ENCODE results near the gene PALS1. TPM values are rescaled to one million over a fixed set of nuclear protein-coding genes. Genes with fewer than 3 reads are reported as not detected.
A peak's percentile ranks its signal among the peaks of the same experiment; 100 is the strongest.

PALS1 gene
- total RNA-seq, 2 donors from 2014 or later = 16.9 to 20.1 TPM

DNA sequence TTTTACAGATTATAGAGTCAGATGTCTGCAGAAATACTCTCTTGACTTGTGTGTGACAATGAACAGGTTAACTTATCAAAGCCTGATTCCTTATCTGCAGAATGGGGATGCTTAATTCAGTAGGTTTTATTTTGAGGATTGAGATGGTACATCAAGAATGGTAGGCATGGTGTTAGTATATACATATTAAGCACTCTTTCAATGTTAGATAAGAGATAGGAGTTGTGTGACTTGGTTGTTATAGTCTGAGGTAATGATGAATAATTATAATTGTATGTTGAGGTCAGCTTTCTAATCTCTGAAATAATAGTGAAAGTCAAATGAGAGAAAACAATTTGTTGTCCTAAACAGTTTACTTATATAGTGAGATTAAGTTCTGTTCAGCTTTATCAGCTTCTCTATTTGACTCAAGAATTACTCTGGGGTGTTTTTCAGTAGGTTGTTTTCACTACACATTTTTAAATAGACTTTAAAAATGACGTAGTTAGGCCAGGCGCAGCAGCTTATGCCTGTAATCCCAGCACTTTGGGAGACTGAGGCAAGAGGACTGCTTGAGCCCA is 11.9 kb downstream of the PALS1 start:
- ATAC-seq (ENCODE audit: insufficient number of reproducible peaks, low FRiP score, low read depth) (no peak), DNase-seq (ENCODE audit: low spot score) (no peak)
- TF ChIP-seq, protein P1, sequence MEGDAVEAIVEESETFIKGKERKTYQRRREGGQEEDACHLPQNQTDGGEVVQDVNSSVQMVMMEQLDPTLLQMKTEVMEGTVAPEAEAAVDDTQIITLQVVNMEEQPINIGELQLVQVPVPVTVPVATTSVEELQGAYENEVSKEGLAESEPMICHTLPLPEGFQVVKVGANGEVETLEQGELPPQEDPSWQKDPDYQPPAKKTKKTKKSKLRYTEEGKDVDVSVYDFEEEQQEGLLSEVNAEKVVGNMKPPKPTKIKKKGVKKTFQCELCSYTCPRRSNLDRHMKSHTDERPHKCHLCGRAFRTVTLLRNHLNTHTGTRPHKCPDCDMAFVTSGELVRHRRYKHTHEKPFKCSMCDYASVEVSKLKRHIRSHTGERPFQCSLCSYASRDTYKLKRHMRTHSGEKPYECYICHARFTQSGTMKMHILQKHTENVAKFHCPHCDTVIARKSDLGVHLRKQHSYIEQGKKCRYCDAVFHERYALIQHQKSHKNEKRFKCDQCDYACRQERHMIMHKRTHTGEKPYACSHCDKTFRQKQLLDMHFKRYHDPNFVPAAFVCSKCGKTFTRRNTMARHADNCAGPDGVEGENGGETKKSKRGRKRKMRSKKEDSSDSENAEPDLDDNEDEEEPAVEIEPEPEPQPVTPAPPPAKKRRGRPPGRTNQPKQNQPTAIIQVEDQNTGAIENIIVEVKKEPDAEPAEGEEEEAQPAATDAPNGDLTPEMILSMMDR (IDR thresholded peaks at IDR 0.05) = no peak
- H3K36me3 ChIP-seq = peaks cover 4% of the 10 kb centered on the region
- H3K4me1 ChIP-seq (ENCODE audit: control insufficient read depth in 1 of 2, low read depth in 2 of 2) = peaks cover under 1 to 20% of the 10 kb centered on the region in 2 donors
- no peak overlapping the region for H3K4me3 ChIP-seq
- H3K27ac ChIP-seq = no peak overlapping the region
- H3K9me3 ChIP-seq = no peaks in the 10 kb centered on the region
- H3K27me3 ChIP-seq (replicated peaks; ENCODE audit: insufficient read depth) = no peaks in the 10 kb centered on the region

DNA sequence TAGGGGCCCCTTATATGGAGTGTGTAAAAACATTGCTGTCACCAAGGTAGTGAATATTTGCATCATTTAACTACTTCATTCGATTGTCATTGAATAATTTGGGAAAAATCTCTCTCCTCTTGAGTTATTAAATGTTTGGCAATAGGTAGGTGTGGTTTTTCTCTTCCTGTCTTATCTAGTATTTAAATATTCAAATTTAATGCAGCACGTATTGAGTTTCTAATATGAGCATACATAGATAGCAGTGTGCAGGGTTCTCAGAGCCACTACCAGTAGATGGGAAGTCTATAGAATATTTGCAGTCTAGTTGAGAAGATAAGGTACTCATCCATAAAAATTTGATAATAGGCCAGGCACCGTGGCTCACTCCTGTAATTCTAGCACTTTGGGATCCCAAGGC is 16.7 kb downstream of the PALS1 start:
- Histone ChIP-seq H3K9me3 (no peaks in the 10 kb centered on the region), H3K27me3 (replicated peaks; ENCODE audit: insufficient read depth) (no peaks in the 10 kb centered on the region), H3K27ac (no peak overlapping the region), H3K4me3 (no peak overlapping the region), H3K4me1 (ENCODE audit: control insufficient read depth in 1 of 2, low read depth in 2 of 2) (peaks cover 0 to 19% of the 10 kb centered on the region in 2 donors), H3K36me3 (peaks cover 4% of the 10 kb centered on the region)
- DNase-seq (ENCODE audit: low spot score) = no peak
- no peak for ATAC-seq (ENCODE audit: insufficient number of reproducible peaks, low FRiP score, low read depth)
- TF ChIP-seq, protein P1 (IDR thresholded peaks at IDR 0.05) = no peak

DNA sequence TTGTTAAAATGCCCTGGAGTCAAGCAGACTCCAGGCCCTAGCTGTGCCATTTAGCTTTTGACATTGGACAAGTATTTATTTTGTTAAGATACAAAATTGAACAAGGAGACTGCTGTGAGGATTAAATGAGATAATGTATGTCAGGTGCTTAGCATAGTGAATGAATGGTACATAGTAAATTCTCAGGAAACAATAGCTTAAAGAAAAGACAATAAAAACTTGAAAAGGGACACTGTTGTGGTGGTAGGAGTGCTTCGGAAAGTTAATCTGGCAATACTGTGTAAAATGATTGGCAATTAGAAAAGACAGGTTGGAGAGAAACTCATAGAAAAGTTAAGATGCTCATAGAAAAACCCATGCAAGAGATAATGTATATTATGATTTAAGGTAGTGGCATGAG is 19.7 kb downstream of the PALS1 start:
- Histone ChIP-seq H3K36me3 (no peaks in the 10 kb centered on the region), H3K9me3 (no peaks in the 10 kb centered on the region), H3K27me3 (replicated peaks; ENCODE audit: insufficient read depth) (no peaks in the 10 kb centered on the region), H3K4me3 (no peak overlapping the region), H3K4me1 (ENCODE audit: control insufficient read depth in 1 of 2, low read depth in 2 of 2) (peaks cover 14 to 37% of the 10 kb centered on the region in 2 donors), H3K27ac (no peak overlapping the region)
- no peak for DNase-seq (ENCODE audit: low spot score)
- TF ChIP-seq, protein P1 (IDR thresholded peaks at IDR 0.05) = no peak
- no peak for ATAC-seq (ENCODE audit: insufficient number of reproducible peaks, low FRiP score, low read depth)

DNA sequence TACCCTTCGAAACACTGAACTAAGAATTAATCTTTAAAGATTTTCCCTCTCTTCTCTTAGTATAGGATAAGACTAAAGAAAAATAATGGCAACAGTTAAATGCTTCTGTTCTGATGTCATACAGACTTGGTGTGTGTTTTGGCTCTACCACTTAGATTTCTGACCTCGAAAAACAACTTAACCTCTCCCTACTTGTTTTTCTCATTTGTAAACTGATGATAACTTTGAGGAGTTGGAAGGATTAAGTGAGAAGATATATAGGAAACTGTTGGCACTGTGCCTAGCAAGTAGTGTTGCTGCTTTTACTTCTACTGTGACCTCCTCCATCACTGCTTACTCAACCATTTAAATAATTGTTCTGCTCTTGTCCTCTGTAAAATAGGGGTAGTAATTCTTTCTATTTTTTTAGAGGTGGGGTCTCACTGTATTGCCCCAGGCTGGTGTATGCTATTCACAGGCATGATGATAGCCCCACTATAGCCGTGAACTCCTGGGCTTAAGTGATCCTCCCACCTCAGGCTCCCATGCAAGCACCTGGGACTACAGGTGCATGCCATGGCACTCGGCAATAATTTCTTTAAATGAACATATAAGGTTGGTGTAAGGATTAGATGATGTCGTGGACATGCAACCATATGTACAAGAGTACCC is 22.4 kb downstream of the PALS1 start:
- Histone ChIP-seq H3K27ac (peak overlapping the region; percentile 3 to 43), H3K27me3 (replicated peaks; ENCODE audit: insufficient read depth) (no peaks in the 10 kb centered on the region), H3K36me3 (no peaks in the 10 kb centered on the region), H3K4me1 (ENCODE audit: control insufficient read depth in 1 of 2, low read depth in 2 of 2) (peaks cover 26 to 58% of the 10 kb centered on the region in 2 donors), H3K9me3 (no peaks in the 10 kb centered on the region), H3K4me3 (no peak overlapping the region)
- DNase-seq (ENCODE audit: low spot score) (no peak), ATAC-seq (ENCODE audit: insufficient number of reproducible peaks, low FRiP score, low read depth) (no peak)
- TF ChIP-seq, protein P1 (IDR thresholded peaks at IDR 0.05) = no peak

DNA sequence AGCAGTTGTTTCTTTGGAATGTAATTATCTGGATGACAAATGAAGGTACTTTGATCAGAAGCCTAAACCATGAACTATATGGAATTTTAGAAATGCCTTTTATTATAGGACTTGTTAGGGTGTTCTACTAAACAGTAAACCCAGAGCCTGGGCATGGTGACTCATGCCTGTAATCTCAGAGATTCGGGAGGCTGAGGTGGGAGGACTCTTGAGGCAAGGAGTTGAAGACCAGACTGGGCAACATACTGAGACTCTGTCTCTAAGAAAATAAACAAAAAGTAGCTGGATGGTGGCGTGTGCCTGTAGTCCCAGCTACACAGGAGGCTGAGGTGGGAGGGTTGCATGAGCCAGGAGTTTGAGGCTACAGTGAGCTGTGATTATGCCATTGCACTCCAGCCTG is 23.9 kb downstream of the PALS1 start:
- Histone ChIP-seq H3K4me3 (no peak overlapping the region), H3K36me3 (no peaks in the 10 kb centered on the region), H3K9me3 (no peaks in the 10 kb centered on the region), H3K27ac (no peak overlapping the region), H3K27me3 (replicated peaks; ENCODE audit: insufficient read depth) (no peaks in the 10 kb centered on the region), H3K4me1 (ENCODE audit: control insufficient read depth in 1 of 2, low read depth in 2 of 2) (peaks cover 32 to 73% of the 10 kb centered on the region in 2 donors)
- TF ChIP-seq, protein P1 (IDR thresholded peaks at IDR 0.05) = no peak
- DNase-seq (ENCODE audit: low spot score) (no peak), ATAC-seq (ENCODE audit: insufficient number of reproducible peaks, low FRiP score, low read depth) (no peak)

Data from thoracic aorta (tissue), 2 donors.